H1 (cell line): ENCODE results near the gene KTI12. TPM values are rescaled to one million over a fixed set of nuclear protein-coding genes. Genes with fewer than 3 reads are reported as not detected.

Experiments used
- BACH1 ChIP-seq: IDR thresholded peaks from 2 replicates; pipeline ENCODE4 v1.6.1; 2012; ENCODE audit warnings: low read length, improper control_type of control experiment
- CBX5 ChIP-seq: fragments of 300-800, 300-1000 bp; sonication (generic); IDR thresholded peaks from 2 replicates; pipeline ENCODE4 v1.7.1; 2016; ENCODE audit warnings: antibody characterized with exemption, low read length, low read depth
- CHD2 ChIP-seq: IDR thresholded peaks from 2 replicates; pipeline ENCODE4 v1.6.1; 2012; ENCODE audit warnings: low read length, improper control_type of control experiment
- NRF1 ChIP-seq: IDR thresholded peaks from 2 replicates; pipeline ENCODE4 v1.6.1; 2011; ENCODE audit warnings: mild to moderate bottlenecking, low read depth, low read length, improper control_type of control experiment
- POLR2AphosphoS5 ChIP-seq: IDR thresholded peaks from 2 replicates; pipeline ENCODE4 v1.6.1; 2011; ENCODE audit warnings: low read depth, low read length
- POU5F1 ChIP-seq: IDR thresholded peaks from 2 replicates; pipeline ENCODE4 v1.6.1; 2011; ENCODE audit warnings: low read depth, mild to moderate bottlenecking, low read length, moderate library complexity
- polyA plus RNA-seq, 7 experiments: library from polyadenylated mRNA; depleted of rRNA in 3 of 7; stranded (reverse) in 5 of 7; unstranded in 2 of 7; fragments of >200 nt in 5 of 7; fragments of 200-250 nt in 2 of 7; gene quantifications; 1 replicate in 5 of 7; 2 replicates in 1 of 7; 4 replicates in 1 of 7; pipeline versions ENCODE4 v1.2.1 to v1.2.3, GENCODE V29; 2011 to 2013; ENCODE audit warnings: missing spikeins in 2 of 7, mixed read lengths in 2 of 7
- total RNA-seq: library from RNA; stranded (reverse); fragmentation: NEBNext Ultra II Directional; extraction: Animal tissue kit (Norgen Biotek cat#: 25700); gene quantifications from 2 replicates; pipeline ENCODE4 v1.2.1, GENCODE V29; 2021

Gene KTI12
- total and polyA plus RNA-seq, 2 of the 8 experiments (the other 6 are each of a cell fraction or from before 2014, with no cell fraction given): 7.5 to 16.2 TPM

- TF ChIP-seq CBX5 (no peak), POLR2AphosphoS5 (no peak), POU5F1 (no peak), NRF1 (no peak), BACH1 (no peak), CHD2 (no peak)
These were observed 11.6 kb upstream of the KTI12 start (continued) for GRCh38 chr1:52045236-52045635.
